Limb (tissue), 2 donors: ENCODE data around the gene FAM3B.

Experiments used
- DNase-seq, 2 donors: peaks; one replicate each; pipeline ENCODE4 v3.0.0-alpha.2; 2016; ENCODE audit errors: extremely low spot score in 2 of 2

The FAM3B gene

DNA sequence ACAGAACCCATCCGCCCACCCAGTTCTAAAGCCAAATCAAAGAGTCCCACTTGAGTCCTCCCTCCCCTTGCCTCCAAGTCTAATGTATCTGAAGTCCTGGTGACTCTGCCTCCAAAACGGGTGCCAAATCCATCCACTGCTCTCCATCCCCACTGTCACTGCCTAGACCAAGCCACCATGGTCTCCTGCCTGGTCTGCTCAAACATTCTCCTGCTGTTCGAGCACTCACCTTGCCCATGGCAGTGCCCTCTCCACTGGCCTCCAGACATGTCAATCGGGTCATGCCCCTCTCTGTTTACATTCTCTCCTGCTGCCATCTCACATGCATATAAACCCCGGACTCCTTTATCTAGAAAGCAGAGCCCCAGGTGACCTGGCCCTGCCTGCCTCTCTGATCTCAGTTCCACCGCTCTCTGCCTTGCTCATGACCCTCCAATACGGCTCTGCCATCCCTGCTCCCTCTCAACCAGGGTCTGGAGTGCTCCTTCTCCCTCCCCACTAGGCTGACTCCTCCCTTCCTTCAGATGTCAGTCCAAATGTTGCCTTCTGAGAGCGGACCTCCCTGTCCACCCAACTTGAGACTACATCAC is 77.4 kb downstream of the FAM3B start:
- no peak for DNase-seq

- no peak for DNase-seq
These were observed 80.0 kb downstream of the FAM3B start for GRCh38 chr21:41396558-41397075.

- no peak for DNase-seq
These were observed 80.9 kb downstream of the FAM3B start for GRCh38 chr21:41397471-41397891.

- no peak for DNase-seq
These were observed 81.7 kb downstream of the FAM3B start for GRCh38 chr21:41398251-41398650.

- no peak for DNase-seq
These were observed 82.2 kb downstream of the FAM3B start for GRCh38 chr21:41398831-41399230.

DNA sequence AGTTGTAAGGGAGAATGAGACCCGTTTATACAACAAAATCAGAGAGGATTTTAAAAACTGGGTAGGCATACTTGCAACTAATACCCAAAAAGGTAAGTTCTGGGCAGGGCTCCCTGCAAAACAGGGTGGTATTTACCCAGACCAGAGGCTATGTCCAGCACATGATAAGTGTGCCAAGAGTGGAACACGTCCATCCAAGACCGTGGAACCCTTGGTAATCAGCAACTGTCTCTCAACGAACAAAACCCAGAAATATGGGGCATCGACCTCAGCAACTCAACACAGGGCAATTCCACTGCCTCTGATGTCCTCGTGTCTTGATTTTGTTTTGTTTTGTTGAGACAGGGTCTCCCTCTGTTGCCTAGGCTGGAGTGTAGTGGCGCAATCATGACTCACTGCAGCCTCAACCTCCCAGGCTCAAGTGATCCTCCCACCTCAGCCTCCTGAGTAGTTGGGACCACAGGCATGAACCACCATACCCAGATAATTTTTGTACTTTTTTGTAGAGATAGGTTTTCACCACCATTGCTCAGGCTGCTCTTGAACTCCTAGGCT is 82.7 kb downstream of the FAM3B start:
- no peak for DNase-seq

- no peak for DNase-seq
These were observed 85.6 kb downstream of the FAM3B start for GRCh38 chr21:41402231-41402630.

- DNase-seq = no peak
These were observed 86.2 kb downstream of the FAM3B start for GRCh38 chr21:41402796-41403195.

GRCh38 chr21:41403331-41403730 is 86.7 kb downstream of the FAM3B start:
- DNase-seq = no peak

- DNase-seq = no peak
These were observed 87.4 kb downstream of the FAM3B start for GRCh38 chr21:41403966-41404365.

DNA sequence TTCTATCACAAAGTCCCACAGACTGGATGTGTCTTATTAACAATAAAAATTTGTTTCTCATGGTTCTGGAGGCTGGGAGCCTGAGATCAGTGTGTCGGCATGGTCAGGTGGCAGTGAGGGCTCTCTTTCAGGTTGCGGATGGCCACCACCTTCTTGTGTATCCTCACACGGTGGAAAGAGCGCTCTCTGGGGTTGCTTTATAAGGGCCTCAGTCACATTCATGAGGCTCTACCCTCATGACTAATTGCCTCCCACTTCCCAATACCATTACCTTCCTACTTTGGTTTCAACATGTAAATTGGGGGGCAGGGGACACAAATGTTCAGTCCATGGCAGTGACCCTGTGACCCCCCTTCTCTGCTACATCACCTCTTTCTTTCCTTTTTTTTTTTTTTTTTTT is 88.7 kb downstream of the FAM3B start:
- no peak for DNase-seq

GRCh38 chr21:41406340-41406739 is 89.7 kb downstream of the FAM3B start:
- no peak for DNase-seq
